Hepatocyte (in vitro differentiated cells): Measurements from ENCODE around the gene PRSS50.

Source experiments
- CTCF ChIP-seq: fragments of 200-600 bp; sonication (generic); IDR thresholded peaks from 2 replicates; pipeline ENCODE4 v1.5.1; 2016; ENCODE audit warnings: antibody characterized with exemption, mild to moderate bottlenecking; ENCODE audit not compliant: poor library complexity
- EZH2phosphoT487 ChIP-seq: fragments of 200-600 bp; sonication (generic); IDR thresholded peaks from one replicate; pipeline ENCODE4 v1.6.1; 2018; ENCODE audit warnings: antibody characterized with exemption, mild to moderate bottlenecking, low read depth, moderate library complexity; ENCODE audit not compliant: unreplicated experiment, severe bottlenecking

DNA sequence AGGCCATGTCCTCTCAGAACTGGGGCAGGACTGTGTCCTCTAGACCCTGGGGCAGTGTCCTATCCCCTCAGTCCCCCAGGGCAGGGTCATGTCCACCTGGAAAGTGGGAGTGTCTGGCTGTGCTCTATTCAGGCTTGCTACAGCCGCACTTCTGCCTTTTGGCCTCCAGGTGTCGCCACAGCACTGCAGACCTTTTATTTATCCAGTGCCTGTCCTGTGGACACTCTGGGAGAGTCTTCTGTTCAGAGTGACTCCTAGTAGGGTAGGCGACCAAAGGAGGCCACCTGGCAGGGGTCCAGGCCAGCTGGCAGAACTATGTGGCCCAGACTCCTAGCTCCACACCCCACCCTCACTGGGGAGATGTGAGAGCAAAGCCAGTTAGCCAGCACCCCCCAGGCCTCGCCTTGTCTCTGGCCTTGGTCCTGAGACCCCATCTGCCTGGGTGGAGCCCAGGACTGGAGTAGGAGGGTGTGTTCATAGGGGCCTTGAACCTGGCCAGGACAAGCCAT lies 12.6 kb downstream of the PRSS50 start:
- TF ChIP-seq CTCF (peak; percentile 98), EZH2phosphoT487 (no peak)
